ENCODE results near the gene SKOR1. TPM values are rescaled to one million over a fixed set of nuclear protein-coding genes. Genes with fewer than 3 reads are reported as not detected.

SKOR1 gene
- total and polyA plus RNA-seq, 4 experiments from 2014 or later, result 0.09 to 0.38 (median 0.30) TPM; not detected in 1

DNA sequence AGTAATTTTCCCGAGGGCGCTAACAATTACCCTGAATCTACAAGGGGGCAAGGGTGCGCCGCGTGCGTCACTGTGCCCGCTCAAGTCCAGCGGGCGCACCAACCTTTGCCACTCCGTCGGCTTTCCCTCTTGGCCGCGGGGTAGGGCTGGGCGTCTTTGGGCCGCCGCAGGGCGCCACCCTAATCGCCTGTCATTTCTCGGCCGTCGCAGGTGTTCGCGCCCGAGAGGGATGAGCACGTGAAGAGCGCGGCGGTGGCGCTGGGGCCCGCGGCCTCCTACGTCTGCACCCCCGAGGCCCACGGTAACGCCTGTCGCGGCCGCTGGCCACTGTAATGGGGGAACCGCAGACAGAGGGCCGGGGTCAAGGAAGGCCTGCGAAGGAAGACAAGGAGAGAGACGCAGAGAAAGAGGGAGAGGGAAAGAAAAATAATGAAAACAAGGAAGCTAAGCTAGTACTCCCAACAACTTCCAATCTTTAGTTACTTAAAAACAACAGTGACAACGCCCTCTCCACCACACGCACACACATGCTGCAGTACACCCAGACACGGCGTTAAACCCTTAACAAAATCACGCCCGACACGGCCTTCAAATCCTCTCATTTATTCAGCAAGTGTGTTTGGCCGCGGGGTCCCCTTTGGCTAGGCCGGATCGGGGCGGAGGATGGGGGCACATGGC, 3.8 kb downstream of the SKOR1 start:
- Mint-ChIP-seq H3K4me1 (peaks cover 29 to 77% (median 42%) of the 10 kb centered on the region in 4 donors), H3K27ac (peak overlapping the region in 1 of 7 donors; percentile 45), H3K36me3 (no peaks in the 10 kb centered on the region), H3K4me3 (peak overlapping the region in 7 of 8 donors; percentile 34 to 80 (median 63)), H3K27me3 (peaks cover 48 to 62% of the 10 kb centered on the region in 2 donors), H3K9me3 (peaks cover 0 to 10% (median 0%) of the 10 kb centered on the region in 8 donors)
- Histone ChIP-seq H3K4me3 (ENCODE audit: low read length in 2 of 2) (no peak overlapping the region), H3K9me3 (ENCODE audit: control insufficient read depth in 1 of 2, low read length in 2 of 2) (no peaks in the 10 kb centered on the region), H3K27ac (ENCODE audit: low read depth, low read length) (no peak overlapping the region), H3K4me1 (ENCODE audit: insufficient read depth, low read length) (peaks cover 62% of the 10 kb centered on the region), H3K27me3 (ENCODE audit: insufficient read depth, low read length) (peaks cover 48% of the 10 kb centered on the region), H3K36me3 (ENCODE audit: insufficient read depth, low read length) (no peaks in the 10 kb centered on the region)
- DNase-seq, result peak in 2 of 5 donors; percentile 14 to 22
- intact Hi-C loops (cut with micrococcal nuclease), result no loop called here
- CTCF ChIA-PET (ENCODE audit: partially characterized antibody), result no interaction called here
- POLR2A ChIA-PET (ENCODE audit: partially characterized antibody), result interaction anchor here (0.8 to 1.6 kb wide), 3 partner anchors 42 to 367 kb away, joined by 3 to 4 read pairs (median 3); no protein-coding TSS in a partner anchor

DNA sequence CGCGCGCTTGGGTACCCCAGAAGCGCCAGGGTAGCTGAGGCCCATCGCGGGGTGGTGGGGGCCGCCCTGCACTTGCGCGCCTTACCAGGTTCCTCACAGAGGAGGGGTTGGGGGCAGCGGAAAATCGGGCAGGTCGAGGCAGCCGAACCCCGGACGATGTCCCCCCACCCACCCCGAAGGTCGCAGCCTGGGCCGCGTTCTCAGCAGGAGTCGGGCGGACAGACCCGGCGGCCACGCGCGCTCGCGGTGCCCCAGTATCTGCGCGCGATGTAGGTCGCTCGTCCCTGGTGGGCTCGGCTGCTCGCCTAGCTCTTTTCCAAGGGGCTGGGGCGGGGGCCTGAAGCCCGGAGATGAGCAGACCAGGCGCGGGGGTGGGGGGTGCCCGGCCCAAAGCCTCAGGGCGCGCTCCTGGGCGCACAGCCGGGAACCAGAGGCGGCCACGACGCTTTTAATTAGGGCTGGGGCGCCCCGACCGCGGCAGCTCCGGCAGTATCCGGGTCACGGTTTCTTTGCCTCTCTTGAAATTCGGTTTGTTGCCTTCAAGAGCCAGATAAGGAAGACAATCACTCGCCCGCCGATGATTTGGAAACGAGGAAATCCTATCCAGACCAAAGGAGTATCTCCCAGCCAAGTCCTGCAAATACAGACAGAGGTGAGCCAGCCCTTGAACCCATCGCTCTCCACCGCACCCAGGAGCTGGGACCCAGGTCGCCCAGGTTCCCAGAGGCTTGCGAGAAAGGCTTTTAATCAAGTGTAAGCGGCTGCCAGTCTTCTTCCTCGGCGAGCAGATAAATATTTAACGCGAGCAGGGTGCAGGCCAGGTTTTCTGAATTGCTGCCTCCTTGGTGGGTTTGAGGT, 4.6 kb downstream of the SKOR1 start:
- no peak overlapping the region for H3K27ac ChIP-seq (ENCODE audit: low read depth, low read length)
- H3K36me3 ChIP-seq (ENCODE audit: insufficient read depth, low read length), result no peaks in the 10 kb centered on the region
- peaks cover 47% of the 10 kb centered on the region for H3K27me3 ChIP-seq (ENCODE audit: insufficient read depth, low read length)
- H3K9me3 Mint-ChIP-seq, result peaks cover 0 to 9% (median 0%) of the 10 kb centered on the region in 8 donors
- intact Hi-C loops (cut with micrococcal nuclease), result loop anchor here (10.0 kb wide), 1 partner anchor 1125 kb away; the partner anchor contains the start of gene SMAD6
- no peaks in the 10 kb centered on the region for H3K36me3 Mint-ChIP-seq
- peak overlapping the region in 6 of 8 donors; percentile 35 to 80 (median 54) for H3K4me3 Mint-ChIP-seq
- no peak overlapping the region for H3K4me3 ChIP-seq (ENCODE audit: low read length in 2 of 2)
- POLR2A ChIA-PET (ENCODE audit: partially characterized antibody), result interaction anchor here (0.8 to 1.6 kb wide), 3 partner anchors 43 to 367 kb away, joined by 3 to 4 read pairs (median 3); no protein-coding TSS in a partner anchor
- H3K9me3 ChIP-seq (ENCODE audit: control insufficient read depth in 1 of 2, low read length in 2 of 2), result no peaks in the 10 kb centered on the region
- peaks cover 30 to 77% (median 44%) of the 10 kb centered on the region in 4 donors for H3K4me1 Mint-ChIP-seq
- peak in 2 of 5 donors; percentile 9 to 32 for DNase-seq
- H3K4me1 ChIP-seq (ENCODE audit: insufficient read depth, low read length), result peaks cover 61% of the 10 kb centered on the region
- peak overlapping the region in 1 of 7 donors; percentile 77 for H3K27ac Mint-ChIP-seq
- CTCF ChIA-PET (ENCODE audit: partially characterized antibody), result interaction anchor here (1.8 kb wide), 1 partner anchor 373 kb away, joined by 5 read pairs; no protein-coding TSS in a partner anchor
- H3K27me3 Mint-ChIP-seq, result peaks cover 51 to 60% of the 10 kb centered on the region in 2 donors

DNA sequence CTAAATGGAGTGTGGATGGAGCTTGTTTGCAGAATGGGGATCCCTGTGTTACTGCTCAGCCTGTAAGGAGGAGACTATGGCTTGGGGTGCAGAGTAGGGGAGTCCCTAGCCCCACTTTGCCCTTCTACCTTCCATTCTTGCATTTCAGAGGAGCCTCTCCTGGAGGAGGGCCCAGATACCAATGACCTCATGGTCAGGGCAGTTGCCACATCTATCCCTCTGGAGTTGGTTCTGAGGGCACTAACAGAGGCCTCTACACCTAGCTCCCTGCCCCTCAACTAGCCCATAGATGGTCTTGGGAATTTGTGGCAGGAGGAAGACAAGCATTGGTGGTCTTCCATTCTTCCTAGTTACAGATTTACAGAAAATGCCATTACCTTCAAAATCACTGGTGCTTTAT, 6.1 kb downstream of the SKOR1 start:
- Histone ChIP-seq H3K9me3 (ENCODE audit: control insufficient read depth in 1 of 2, low read length in 2 of 2) (no peaks in the 10 kb centered on the region), H3K27me3 (ENCODE audit: insufficient read depth, low read length) (peaks cover 55% of the 10 kb centered on the region), H3K27ac (ENCODE audit: low read depth, low read length) (no peak overlapping the region), H3K36me3 (ENCODE audit: insufficient read depth, low read length) (no peaks in the 10 kb centered on the region), H3K4me1 (ENCODE audit: insufficient read depth, low read length) (peaks cover 65% of the 10 kb centered on the region), H3K4me3 (ENCODE audit: low read length in 2 of 2) (no peak overlapping the region)
- Mint-ChIP-seq H3K27me3 (peaks cover 46 to 54% of the 10 kb centered on the region in 2 donors), H3K4me3 (peak overlapping the region in 1 of 8 donors; percentile 17), H3K9me3 (peaks cover 0 to 9% (median 0%) of the 10 kb centered on the region in 8 donors), H3K27ac (peak overlapping the region in 1 of 7 donors; percentile 77), H3K36me3 (no peaks in the 10 kb centered on the region), H3K4me1 (peaks cover 25 to 79% (median 46%) of the 10 kb centered on the region in 4 donors)
- peak in 1 of 5 donors; percentile 12 for DNase-seq
- intact Hi-C loops (cut with micrococcal nuclease), result loop anchor here (10.0 kb wide), 1 partner anchor 1127 kb away; the partner anchor contains the start of gene SMAD6
- CTCF ChIA-PET (ENCODE audit: partially characterized antibody), result interaction anchor here (0.9 to 2.7 kb wide), 4 partner anchors 16 to 374 kb away, joined by 3 to 15 read pairs (median 4); no protein-coding TSS in a partner anchor
- POLR2A ChIA-PET (ENCODE audit: partially characterized antibody), result interaction anchor here (2.6 kb wide), 1 partner anchor 48 kb away, joined by 16 read pairs; no protein-coding TSS in a partner anchor

DNA sequence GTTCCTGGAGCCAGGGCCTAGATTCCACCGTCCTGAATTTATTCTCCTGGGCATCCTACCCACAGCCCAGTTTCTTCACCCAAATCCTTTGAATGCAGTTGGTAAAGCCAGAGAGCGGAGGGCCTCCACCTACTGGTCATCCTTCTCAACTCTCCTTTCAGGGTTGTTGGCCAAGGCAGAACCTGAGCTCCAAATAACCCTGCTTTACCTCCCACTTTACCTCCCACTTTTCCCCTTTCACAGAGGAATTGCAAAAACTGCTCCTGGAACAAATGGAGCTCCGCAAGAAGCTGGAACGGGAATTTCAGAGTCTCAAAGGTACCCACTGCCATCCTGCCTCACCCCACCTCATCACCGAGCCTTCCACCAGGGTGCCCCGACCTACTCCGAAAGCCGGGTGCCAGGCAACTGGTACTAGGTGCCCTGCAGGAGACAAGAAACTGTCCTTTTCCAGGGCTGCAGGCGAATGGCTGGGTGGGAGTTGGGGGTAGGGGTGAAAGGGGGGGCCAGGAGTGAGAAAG, 6.8 kb downstream of the SKOR1 start:
- DNase-seq, result peak in 1 of 5 donors; percentile 9
- no peak overlapping the region for H3K27ac ChIP-seq (ENCODE audit: low read depth, low read length)
- no peaks in the 10 kb centered on the region for H3K36me3 ChIP-seq (ENCODE audit: insufficient read depth, low read length)
- no peak overlapping the region for H3K4me3 ChIP-seq (ENCODE audit: low read length in 2 of 2)
- no peaks in the 10 kb centered on the region for H3K9me3 ChIP-seq (ENCODE audit: control insufficient read depth in 1 of 2, low read length in 2 of 2)
- Mint-ChIP-seq H3K4me3 (peak overlapping the region in 2 of 8 donors; percentile 46 to 74), H3K27ac (peak overlapping the region in 1 of 7 donors; percentile 30), H3K4me1 (peaks cover 24 to 80% (median 46%) of the 10 kb centered on the region in 4 donors), H3K36me3 (no peaks in the 10 kb centered on the region), H3K9me3 (peaks cover 0 to 9% (median 0%) of the 10 kb centered on the region in 8 donors), H3K27me3 (peaks cover 47 to 53% of the 10 kb centered on the region in 2 donors)
- ChIA-PET CTCF (ENCODE audit: partially characterized antibody) (interaction anchor here (0.9 to 2.7 kb wide), 7 partner anchors 10 to 377 kb away, joined by 3 to 15 read pairs (median 3); no protein-coding TSS in a partner anchor), POLR2A (ENCODE audit: partially characterized antibody) (interaction anchor here (1.4 to 2.6 kb wide), 4 partner anchors 8 to 48 kb away, joined by 3 to 16 read pairs (median 5); partner anchors contain the start of gene SKOR1)
- H3K27me3 ChIP-seq (ENCODE audit: insufficient read depth, low read length), result peaks cover 55% of the 10 kb centered on the region
- intact Hi-C loops (cut with micrococcal nuclease), result loop anchor here (10.0 kb wide), 1 partner anchor 1127 kb away; the partner anchor contains the start of gene SMAD6
- peaks cover 63% of the 10 kb centered on the region for H3K4me1 ChIP-seq (ENCODE audit: insufficient read depth, low read length)

DNA sequence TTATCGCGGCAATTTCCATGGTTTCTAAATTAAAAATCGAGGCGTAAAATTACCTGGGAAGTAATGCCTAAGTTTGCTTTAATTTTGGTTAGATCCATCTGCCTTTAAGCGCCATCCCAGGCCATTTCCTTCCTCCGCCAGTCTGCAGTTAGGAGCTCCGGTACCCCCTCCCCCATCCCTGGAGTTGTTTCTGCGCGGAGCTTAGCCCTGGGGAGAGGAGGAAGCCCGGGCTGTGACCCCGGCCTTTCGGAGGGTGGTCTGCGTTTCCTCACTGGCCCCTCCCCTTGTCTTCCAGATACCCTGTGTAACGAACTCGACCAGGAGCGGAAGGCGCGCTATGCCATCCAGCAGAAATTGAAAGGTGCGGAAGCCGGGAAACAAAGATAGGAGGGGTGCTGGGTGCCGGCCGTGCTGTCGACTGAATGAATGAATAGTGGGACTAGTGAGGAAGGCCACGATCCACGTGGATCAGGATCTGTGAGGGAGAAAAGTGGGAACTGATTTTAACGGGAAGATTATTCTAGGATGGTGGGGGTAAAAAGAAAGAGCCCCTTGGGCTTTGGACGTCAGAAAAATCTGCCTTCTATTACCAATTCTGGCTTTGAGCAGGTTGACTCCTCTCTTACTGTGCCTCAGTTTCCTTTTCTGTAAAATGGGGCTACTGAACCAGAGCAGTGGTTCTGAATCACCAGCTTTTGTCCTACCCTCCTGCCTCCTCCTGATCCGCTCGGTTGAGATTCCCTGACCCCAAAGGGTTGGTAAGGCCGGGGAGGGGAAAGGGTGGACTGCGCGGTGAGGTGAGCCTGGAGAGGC, 7.8 kb downstream of the SKOR1 start:
- no peaks in the 10 kb centered on the region for H3K36me3 ChIP-seq (ENCODE audit: insufficient read depth, low read length)
- Mint-ChIP-seq H3K27ac (peak overlapping the region in 2 of 7 donors; percentile 48 to 91), H3K4me3 (peak overlapping the region; percentile 56 to 95 (median 88)), H3K36me3 (no peaks in the 10 kb centered on the region), H3K9me3 (peaks cover 0 to 9% (median 0%) of the 10 kb centered on the region in 8 donors), H3K4me1 (peaks cover 24 to 86% (median 47%) of the 10 kb centered on the region in 4 donors), H3K27me3 (peaks cover 47 to 53% of the 10 kb centered on the region in 2 donors)
- DNase-seq, result peak in 1 of 5 donors; percentile 6
- peak overlapping the region in 1 of 2 donors; percentile 35 for H3K4me3 ChIP-seq (ENCODE audit: low read length in 2 of 2)
- H3K27ac ChIP-seq (ENCODE audit: low read depth, low read length), result no peak overlapping the region
- intact Hi-C loops (cut with micrococcal nuclease), result loop anchor here (10.0 kb wide), 1 partner anchor 1128 kb away; the partner anchor contains the start of gene SMAD6
- H3K4me1 ChIP-seq (ENCODE audit: insufficient read depth, low read length), result peaks cover 61% of the 10 kb centered on the region
- H3K9me3 ChIP-seq (ENCODE audit: control insufficient read depth in 1 of 2, low read length in 2 of 2), result no peaks in the 10 kb centered on the region
- peaks cover 55% of the 10 kb centered on the region for H3K27me3 ChIP-seq (ENCODE audit: insufficient read depth, low read length)
- ChIA-PET POLR2A (ENCODE audit: partially characterized antibody) (interaction anchor here (1.4 to 2.6 kb wide), 4 partner anchors 7 to 49 kb away, joined by 3 to 16 read pairs (median 5); partner anchors contain the start of gene SKOR1), CTCF (ENCODE audit: partially characterized antibody) (interaction anchor here (0.9 to 2.7 kb wide), 8 partner anchors 8 to 378 kb away, joined by 3 to 15 read pairs (median 4); partner anchors contain the start of gene C15orf61)

Measured in CD4-positive, alpha-beta memory T cell (primary cell).